B cell (primary cell): ENCODE results near the gene TMEM151A.

Experiments
- CTCF ChIP-seq: fragments of 200-600 bp; IDR thresholded peaks from one replicate; pipeline ENCODE4 v1.8.0; 2022; ENCODE audit warnings: antibody characterized with exemption, mild to moderate bottlenecking
- EZH2 ChIP-seq: IDR thresholded peaks from 2 replicates; pipeline ENCODE4 v1.6.1; 2012; ENCODE audit warnings: borderline replicate concordance, low read depth, mild to moderate bottlenecking, moderate library complexity, low read length; ENCODE audit not compliant: insufficient read depth, poor library complexity, severe bottlenecking

DNA sequence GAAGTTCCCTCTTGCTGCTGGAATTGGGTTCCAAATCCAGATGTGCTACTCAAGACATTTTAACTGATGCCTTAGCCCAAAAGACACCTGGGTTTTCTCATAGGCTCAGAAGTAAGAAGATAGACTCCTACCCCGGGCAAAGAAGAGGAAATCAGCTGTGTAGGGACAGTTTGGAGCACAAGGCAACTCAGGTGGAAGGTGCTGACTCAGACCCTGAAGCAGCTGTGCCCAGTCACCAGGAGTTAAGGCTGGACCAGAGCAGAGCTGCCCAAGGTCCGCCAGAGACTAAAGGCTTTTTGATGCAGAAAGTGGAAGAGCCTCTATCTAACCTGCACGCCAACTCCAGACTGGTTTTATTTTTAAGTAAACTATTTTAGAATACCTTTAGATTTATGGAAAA, 43.9 kb upstream of the TMEM151A start:
- TF ChIP-seq CTCF (no peak), EZH2 (no peak)
